ENCODE measurements around the gene MS4A10. TPM values are rescaled to one million over a fixed set of nuclear protein-coding genes. Genes with fewer than 3 reads are reported as not detected.

MS4A10 gene
- total and polyA plus RNA-seq, 5 experiments from 2014 or later: not detected

- no peaks in the 10 kb centered on the region for H3K9me3 Mint-ChIP-seq
- H3K4me3 Mint-ChIP-seq: no peak overlapping the region
- no peaks in the 10 kb centered on the region for H3K27me3 Mint-ChIP-seq
- ATAC-seq (no peak), DNase-seq (no peak)
- POLR2A ChIA-PET: interaction anchor here (0.6 kb wide), 1 partner anchor 26 kb away, joined by 4 read pairs; no protein-coding TSS in a partner anchor
- no peaks in the 10 kb centered on the region for H3K4me1 Mint-ChIP-seq
- H3K27ac Mint-ChIP-seq: peak overlapping the region in 1 of 10 donors; percentile 8
- H3K36me3 Mint-ChIP-seq: no peaks in the 10 kb centered on the region
Measured at GRCh38 chr11:60782393-60783140, 2.6 kb upstream of the MS4A10 start.

DNA sequence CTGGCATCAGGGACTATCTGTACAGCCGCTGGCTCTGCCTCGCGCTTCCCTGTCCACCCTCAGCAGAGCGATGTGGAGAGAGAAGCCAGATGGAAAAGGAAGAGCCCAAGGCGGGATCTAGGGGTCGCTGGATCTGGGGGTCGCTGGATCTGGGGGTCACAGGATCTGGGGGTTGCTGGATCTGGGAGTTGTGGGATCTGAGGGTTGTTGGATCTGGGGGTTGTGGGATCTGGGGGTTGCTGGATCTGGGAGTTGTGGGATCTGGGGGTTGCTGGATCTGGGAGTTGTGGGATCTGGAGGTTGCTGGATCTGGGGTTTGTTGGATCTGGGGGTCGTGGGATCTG lies 2.0 kb upstream of the MS4A10 start:
- no peaks in the 10 kb centered on the region for H3K36me3 Mint-ChIP-seq
- H3K4me1 Mint-ChIP-seq: no peaks in the 10 kb centered on the region
- H3K27ac Mint-ChIP-seq: no peak overlapping the region
- POLR2A ChIA-PET: interaction anchor here (0.6 kb wide), 1 partner anchor 25 kb away, joined by 4 read pairs; no protein-coding TSS in a partner anchor
- H3K27me3 Mint-ChIP-seq: no peaks in the 10 kb centered on the region
- no peaks in the 10 kb centered on the region for H3K9me3 Mint-ChIP-seq
- H3K4me3 Mint-ChIP-seq: no peak overlapping the region
- ATAC-seq: no peak
- no peak for DNase-seq

- Mint-ChIP-seq H3K9me3 (no peaks in the 10 kb centered on the region), H3K4me1 (no peaks in the 10 kb centered on the region), H3K27ac (no peak overlapping the region), H3K36me3 (no peaks in the 10 kb centered on the region), H3K27me3 (no peaks in the 10 kb centered on the region), H3K4me3 (no peak overlapping the region)
- no peak for ATAC-seq
- no peak for DNase-seq
- POLR2A ChIA-PET: no interaction called here
Measured at GRCh38 chr11:60783911-60784310, 1.2 kb upstream of the MS4A10 start.

- peak in 1 of 10 donors; percentile 42 for DNase-seq
- Mint-ChIP-seq H3K9me3 (no peaks in the 10 kb centered on the region), H3K4me1 (no peaks in the 10 kb centered on the region), H3K36me3 (no peaks in the 10 kb centered on the region), H3K27me3 (no peaks in the 10 kb centered on the region), H3K27ac (peak overlapping the region in 2 of 10 donors; percentile 23 to 53), H3K4me3 (no peak overlapping the region)
- no peak for ATAC-seq
- POLR2A ChIA-PET: no interaction called here
Measured at GRCh38 chr11:60785806-60786361, 751 bp downstream of the MS4A10 start.

DNA sequence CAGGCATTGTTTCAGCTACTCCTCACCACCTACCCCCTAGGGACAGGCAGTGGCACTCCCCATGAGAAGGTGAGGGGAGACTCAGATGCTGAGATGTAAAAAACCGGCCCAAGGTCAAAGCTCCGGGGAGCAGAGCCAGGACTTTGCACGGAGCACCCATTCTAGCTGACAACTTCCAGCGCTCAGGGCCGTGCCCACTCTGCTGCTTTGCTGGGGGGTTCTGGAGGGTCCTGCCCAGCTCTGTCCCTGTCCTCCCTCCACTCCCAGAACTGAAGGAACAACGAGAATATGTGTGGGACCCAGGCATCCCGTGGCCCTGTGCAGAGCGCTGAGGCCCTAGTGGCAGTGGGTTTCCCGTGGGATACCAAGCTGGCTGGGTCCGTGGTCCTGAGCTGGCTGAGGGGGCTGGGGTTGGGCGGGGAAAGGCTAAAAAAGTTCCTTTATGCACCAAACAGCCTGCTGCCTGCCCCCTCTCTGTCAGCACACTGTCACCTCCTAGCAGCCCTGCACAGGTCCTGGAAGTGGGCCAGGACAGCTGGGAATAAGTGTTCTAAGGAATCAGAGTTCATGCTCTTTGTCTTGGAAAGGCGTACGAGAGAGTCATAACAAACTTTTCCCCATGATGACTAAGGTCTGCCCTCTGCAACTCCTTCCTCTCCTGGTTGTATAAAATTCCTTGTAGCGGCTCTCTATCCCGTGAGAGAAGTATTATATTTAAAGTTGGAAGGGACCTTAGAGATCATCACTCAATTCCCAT lies 1.9 kb downstream of the MS4A10 start:
- peak in 1 of 10 donors; percentile 42 for DNase-seq
- POLR2A ChIA-PET: no interaction called here
- H3K4me1 Mint-ChIP-seq: no peaks in the 10 kb centered on the region
- no peaks in the 10 kb centered on the region for H3K36me3 Mint-ChIP-seq
- H3K27ac Mint-ChIP-seq: peak overlapping the region in 1 of 10 donors; percentile 57
- no peaks in the 10 kb centered on the region for H3K9me3 Mint-ChIP-seq
- H3K27me3 Mint-ChIP-seq: no peaks in the 10 kb centered on the region
- H3K4me3 Mint-ChIP-seq: no peak overlapping the region
- no peak for ATAC-seq

DNA sequence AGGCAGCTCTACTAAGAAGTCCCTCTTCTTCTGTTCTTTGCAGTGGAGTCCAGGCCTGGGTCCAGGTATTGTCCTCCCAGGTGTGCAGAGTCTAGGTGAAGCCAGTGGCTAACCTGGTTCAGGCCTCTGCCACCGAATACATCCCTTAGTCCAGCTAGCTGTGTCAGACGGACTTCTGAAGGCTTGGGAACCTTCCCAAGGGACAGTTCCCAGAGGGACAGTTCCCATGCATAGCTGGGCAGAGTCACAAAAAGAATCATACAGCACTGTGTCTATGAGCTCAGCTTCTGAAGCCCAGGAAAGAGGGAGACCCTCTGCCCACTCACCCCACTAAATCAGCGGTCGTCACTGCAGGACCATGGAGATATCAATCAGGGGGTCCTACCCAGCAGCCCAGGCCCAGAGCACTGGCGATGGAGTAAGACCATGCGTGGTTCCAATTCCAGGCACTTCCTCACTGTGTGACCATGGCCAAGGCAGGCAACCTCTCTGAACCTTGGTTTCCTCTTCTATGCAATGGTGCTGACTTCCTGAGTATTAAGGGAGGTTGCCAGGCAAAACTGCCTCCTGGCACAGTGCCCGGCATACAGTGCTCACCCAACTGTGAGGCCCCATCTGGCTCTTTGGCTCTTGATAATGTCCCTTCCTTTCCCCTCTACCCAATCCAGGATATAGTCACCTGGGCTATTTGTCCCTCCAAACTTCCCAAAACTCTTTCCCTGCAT lies 3.4 kb downstream of the MS4A10 start:
- no peaks in the 10 kb centered on the region for H3K9me3 Mint-ChIP-seq
- H3K4me3 Mint-ChIP-seq: no peak overlapping the region
- no peaks in the 10 kb centered on the region for H3K27me3 Mint-ChIP-seq
- ATAC-seq: no peak
- no peaks in the 10 kb centered on the region for H3K4me1 Mint-ChIP-seq
- no peaks in the 10 kb centered on the region for H3K36me3 Mint-ChIP-seq
- POLR2A ChIA-PET: interaction anchor here (0.7 kb wide), 1 partner anchor 38 kb away, joined by 3 read pairs; no protein-coding TSS in a partner anchor
- no peak overlapping the region for H3K27ac Mint-ChIP-seq
- DNase-seq: peak in 1 of 10 donors; percentile 43

- DNase-seq (no peak), ATAC-seq (no peak)
- no peaks in the 10 kb centered on the region for H3K9me3 Mint-ChIP-seq
- POLR2A ChIA-PET: no interaction called here
- no peaks in the 10 kb centered on the region for H3K36me3 Mint-ChIP-seq
- no peak overlapping the region for H3K4me3 Mint-ChIP-seq
- H3K4me1 Mint-ChIP-seq: no peaks in the 10 kb centered on the region
- no peaks in the 10 kb centered on the region for H3K27me3 Mint-ChIP-seq
- peak overlapping the region in 1 of 10 donors; percentile 43 for H3K27ac Mint-ChIP-seq
Measured at GRCh38 chr11:60790726-60791125, 5.6 kb downstream of the MS4A10 start.

DNA sequence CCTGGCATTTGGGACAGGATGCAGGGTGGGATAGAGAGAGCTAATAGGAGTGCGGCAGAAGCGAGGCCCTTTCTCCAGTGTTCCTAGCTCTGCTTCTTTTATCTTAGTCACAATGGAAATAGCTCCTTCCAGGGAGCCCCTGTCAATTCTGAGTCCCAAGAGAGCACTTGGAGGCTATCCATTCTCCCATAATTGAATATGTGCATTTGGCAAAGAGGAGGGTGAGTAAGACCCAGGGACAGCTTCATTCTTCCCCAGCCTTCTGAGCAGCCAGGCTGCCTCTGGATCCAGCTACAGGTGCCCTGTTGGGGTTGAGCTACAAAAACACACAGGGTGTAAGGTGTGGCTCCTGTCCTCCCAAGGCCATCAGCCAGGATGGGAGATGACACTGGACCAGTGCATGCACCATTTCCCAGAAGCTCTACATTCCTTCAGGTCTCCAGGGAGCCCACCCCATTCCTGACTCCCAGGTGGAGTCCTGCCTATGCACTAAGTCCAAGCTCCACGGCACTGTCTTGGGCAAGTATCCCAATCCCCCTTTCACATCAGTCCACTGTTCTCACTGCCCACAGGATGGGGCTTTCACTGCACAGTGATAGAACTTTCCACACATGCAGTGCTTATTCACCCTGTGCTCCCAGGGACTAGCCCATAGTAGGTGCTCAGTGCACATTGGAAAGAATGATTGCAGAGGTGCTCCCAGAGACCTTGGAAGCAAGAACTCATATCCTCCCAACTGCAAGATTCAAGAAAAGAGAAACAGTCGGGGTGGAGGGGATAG lies 6.2 kb downstream of the MS4A10 start:
- ATAC-seq (no peak), DNase-seq (no peak)
- Mint-ChIP-seq H3K27me3 (no peaks in the 10 kb centered on the region), H3K4me3 (no peak overlapping the region), H3K27ac (peak overlapping the region in 1 of 10 donors; percentile 22), H3K9me3 (no peaks in the 10 kb centered on the region), H3K4me1 (no peaks in the 10 kb centered on the region), H3K36me3 (no peaks in the 10 kb centered on the region)
- POLR2A ChIA-PET: no interaction called here

- DNase-seq: no peak
- no peak for ATAC-seq
- POLR2A ChIA-PET: no interaction called here
- Mint-ChIP-seq H3K36me3 (no peaks in the 10 kb centered on the region), H3K27ac (peak overlapping the region in 1 of 10 donors; percentile 43), H3K9me3 (no peaks in the 10 kb centered on the region), H3K27me3 (no peaks in the 10 kb centered on the region), H3K4me3 (no peak overlapping the region), H3K4me1 (no peaks in the 10 kb centered on the region)
Measured at GRCh38 chr11:60792521-60792920, 7.4 kb downstream of the MS4A10 start.

GRCh38 chr11:60795291-60795690 lies 10.2 kb downstream of the MS4A10 start:
- no peak for ATAC-seq
- Mint-ChIP-seq H3K36me3 (no peaks in the 10 kb centered on the region), H3K4me3 (no peak overlapping the region), H3K4me1 (no peaks in the 10 kb centered on the region), H3K9me3 (no peaks in the 10 kb centered on the region), H3K27me3 (peaks cover 0 to 5% (median 1%) of the 10 kb centered on the region in 5 donors), H3K27ac (no peak overlapping the region)
- POLR2A ChIA-PET: no interaction called here
- DNase-seq: no peak

DNA sequence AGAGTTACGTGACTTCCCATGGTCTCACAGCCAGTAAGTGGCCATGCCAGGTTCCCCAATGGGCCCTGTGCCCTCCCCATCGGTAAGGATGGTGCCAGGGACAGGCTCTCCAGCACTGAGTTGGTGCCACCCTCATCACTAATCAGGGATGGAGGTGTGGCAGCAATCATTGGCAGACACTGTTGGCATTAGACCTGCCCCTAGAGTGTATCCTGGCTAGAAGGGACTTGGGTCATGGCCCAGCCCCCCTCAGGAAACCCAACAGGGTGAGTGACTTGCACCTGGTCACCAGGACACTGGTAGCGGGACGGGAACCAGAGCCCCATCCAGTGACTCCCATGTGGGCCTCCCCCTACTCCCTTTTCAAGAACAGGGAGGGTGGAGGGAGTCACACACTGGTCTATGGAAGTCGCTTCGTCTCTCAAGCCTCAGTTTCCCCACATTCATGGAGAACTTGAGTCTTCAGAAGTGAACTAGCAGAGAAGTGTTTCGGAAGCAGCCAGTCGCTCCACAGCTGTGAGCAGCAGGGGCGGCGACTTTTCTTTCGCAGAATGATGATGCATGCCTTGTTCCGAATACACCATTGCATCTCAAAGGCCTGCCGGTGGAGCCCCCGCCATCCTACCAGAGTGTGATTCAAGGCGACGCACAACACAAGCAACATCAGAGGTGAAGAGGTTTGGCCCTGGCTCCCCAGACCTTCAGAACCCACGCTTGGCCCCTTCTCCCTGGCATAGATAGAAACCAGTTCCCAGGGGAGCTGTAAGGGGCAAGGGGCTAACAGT lies 12.9 kb downstream of the MS4A10 start:
- H3K9me3 Mint-ChIP-seq: no peaks in the 10 kb centered on the region
- peaks cover 0 to 9% (median 1%) of the 10 kb centered on the region in 5 donors for H3K27me3 Mint-ChIP-seq
- H3K36me3 Mint-ChIP-seq: no peaks in the 10 kb centered on the region
- no peak for ATAC-seq
- no peak overlapping the region for H3K27ac Mint-ChIP-seq
- no peak for DNase-seq
- no peaks in the 10 kb centered on the region for H3K4me1 Mint-ChIP-seq
- no peak overlapping the region for H3K4me3 Mint-ChIP-seq
- POLR2A ChIA-PET: no interaction called here

DNA sequence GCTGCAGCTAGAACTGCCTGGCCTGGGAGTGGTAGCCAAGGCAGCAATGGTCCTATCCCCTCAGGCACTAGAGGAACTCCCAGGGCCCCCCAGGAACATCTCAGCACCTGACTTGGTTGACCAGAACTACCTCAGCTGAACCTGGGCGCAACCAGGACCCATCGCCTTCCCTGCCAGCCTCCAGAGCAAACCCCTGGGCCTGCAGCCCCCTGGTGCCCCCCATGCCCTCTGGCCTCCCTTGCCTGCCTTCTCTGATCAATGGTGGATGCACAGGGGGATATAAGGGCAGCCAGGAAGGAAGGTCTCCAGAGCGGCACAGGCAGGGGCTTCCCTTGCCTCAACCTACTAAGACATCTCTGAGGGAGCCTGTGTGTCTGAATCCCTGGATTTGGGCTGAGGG lies 13.5 kb downstream of the MS4A10 start:
- Mint-ChIP-seq H3K9me3 (no peaks in the 10 kb centered on the region), H3K36me3 (no peaks in the 10 kb centered on the region), H3K27me3 (peaks cover 0 to 9% (median 1%) of the 10 kb centered on the region in 5 donors), H3K4me3 (no peak overlapping the region), H3K27ac (no peak overlapping the region), H3K4me1 (no peaks in the 10 kb centered on the region)
- no peak for ATAC-seq
- DNase-seq: no peak
- POLR2A ChIA-PET: no interaction called here
